IMR-90 (cell line): Measurements from ENCODE around the gene AHI1. TPM values are rescaled to one million over a fixed set of nuclear protein-coding genes. Genes with fewer than 3 reads are reported as not detected.

Experiments
- ATAC-seq: fragments of 200-7000 bp; cut with Tn5 transposase; 2 replicates; pipeline ENCODE4 v1.9.1; 2020; ENCODE audit warnings: low read depth, mild to moderate bottlenecking, moderate library complexity
- BruUV-seq: library from RNA; stranded (reverse); fragments of 400-500 nt; replicated peaks from 2 replicates; lab custom pipeline; 2021; lab: Mats Ljungman, UMichigan
- CTCF ChIA-PET: fragments of 300-600 bp; formaldehyde crosslinking; extraction: SDS; loops from one replicate; lab custom pipeline; 2021; ENCODE audit warnings: antibody characterized with exemption; lab: Yijun Ruan, JAX
- POLR2A ChIA-PET: fragments of 300-600 bp; sonication (Branson Sonifier 250); formaldehyde crosslinking; loops from one replicate; lab custom pipeline; 2022; ENCODE audit warnings: antibody characterized with exemption; ENCODE audit not compliant: unreplicated experiment; lab: Charles Lee
- DNase-seq: peaks from one replicate; pipeline ENCODE4 v3.0.0; 2013
- H2AFZ ChIP-seq: replicated peaks from 2 replicates; pipeline ENCODE3; 2013; ENCODE audit warnings: low read length, mild to moderate bottlenecking; ENCODE audit not compliant: poor library complexity
- H2AK5ac ChIP-seq: 2 replicates; pipeline ENCODE4 v1.6.1; 2013; ENCODE audit warnings: low read depth, low read length, inconsistent platforms
- H2AK9ac ChIP-seq: replicated peaks from 2 replicates; pipeline ENCODE3; 2013; ENCODE audit warnings: mild to moderate bottlenecking, low read depth, low read length, moderate library complexity; ENCODE audit not compliant: poor library complexity
- H2BK120ac ChIP-seq: 2 replicates; pipeline ENCODE4 v1.6.1; 2013; ENCODE audit warnings: low read depth, low read length, inconsistent platforms
- H2BK15ac ChIP-seq: 3 replicates; pipeline ENCODE4 v1.6.1; 2013; ENCODE audit warnings: low read depth, low read length, inconsistent platforms
- H2BK20ac ChIP-seq: 2 replicates; pipeline ENCODE4 v1.6.1; 2013; ENCODE audit warnings: low read depth, mild to moderate bottlenecking, inconsistent platforms, low read length, moderate library complexity
- H2BK5ac ChIP-seq: 2 replicates; pipeline ENCODE4 v1.6.1; 2013; ENCODE audit warnings: mild to moderate bottlenecking, low read depth, low read length, inconsistent platforms; ENCODE audit not compliant: poor library complexity, severe bottlenecking
- H3K14ac ChIP-seq: replicated peaks from 2 replicates; pipeline ENCODE4 v1.6.1; 2013; ENCODE audit warnings: low read depth, low read length, inconsistent platforms
- H3K18ac ChIP-seq: 2 replicates; pipeline ENCODE4 v1.6.1; 2013; ENCODE audit warnings: low read depth, low read length, control low read depth
- H3K23ac ChIP-seq: 2 replicates; pipeline ENCODE4 v1.6.1; 2013; ENCODE audit warnings: low read depth, low read length, inconsistent platforms
- H3K27ac ChIP-seq: 2 replicates; pipeline ENCODE4 v1.5.1; 2013; ENCODE audit warnings: mild to moderate bottlenecking, control low read depth, low read length; ENCODE audit not compliant: insufficient read depth
- H3K27me3 ChIP-seq: 2 replicates; pipeline ENCODE4 v1.6.1; 2013; ENCODE audit warnings: low read length; ENCODE audit not compliant: control insufficient read depth, insufficient read depth
- H3K36me3 ChIP-seq: 2 replicates; pipeline ENCODE4 v1.6.1; 2013; ENCODE audit warnings: low read length, mixed read lengths; ENCODE audit not compliant: control insufficient read depth, insufficient read depth
- H3K4ac ChIP-seq: 2 replicates; pipeline ENCODE4 v1.6.1; 2013; ENCODE audit warnings: low read depth, low read length, inconsistent platforms
- H3K4me1 ChIP-seq: 2 replicates; pipeline ENCODE4 v1.6.1; 2013; ENCODE audit warnings: low read length, mixed read lengths; ENCODE audit not compliant: control insufficient read depth, insufficient read depth
- H3K4me2 ChIP-seq: 2 replicates; pipeline ENCODE4 v1.6.1; 2013; ENCODE audit warnings: low read depth, mild to moderate bottlenecking, control low read depth, low read length, moderate library complexity
- H3K4me3 ChIP-seq: 2 replicates; pipeline ENCODE4 v1.5.1; 2013; ENCODE audit warnings: low read depth, mild to moderate bottlenecking, control low read depth, low read length, moderate library complexity; ENCODE audit not compliant: insufficient read depth
- H3K56ac ChIP-seq: 2 replicates; pipeline ENCODE4 v1.6.1; 2013; ENCODE audit warnings: low read length, inconsistent platforms; ENCODE audit not compliant: insufficient read depth; ENCODE audit errors: extremely low read depth
- H3K79me1 ChIP-seq, 2 experiments: 2 replicates each; pipeline ENCODE4 v1.6.1; 2013; ENCODE audit warnings: low read length in 2 of 2, inconsistent platforms in 1 of 2, low read depth in 1 of 2
- H3K9ac ChIP-seq: 2 replicates; pipeline ENCODE4 v1.6.1; 2013; ENCODE audit warnings: low read depth, low read length, control low read depth
- H3K9me1 ChIP-seq: 2 replicates; pipeline ENCODE4 v1.6.1; 2013; ENCODE audit warnings: low read length, inconsistent platforms; ENCODE audit not compliant: insufficient read depth
- H3K9me3 ChIP-seq: 2 replicates; pipeline ENCODE4 v1.6.1; 2013; ENCODE audit warnings: low read length; ENCODE audit not compliant: control insufficient read depth, insufficient read depth
- H4K20me1 ChIP-seq: 2 replicates; pipeline ENCODE4 v1.6.1; 2013; ENCODE audit warnings: low read length, inconsistent platforms; ENCODE audit not compliant: insufficient read depth
- H4K5ac ChIP-seq: 2 replicates; pipeline ENCODE4 v1.6.1; 2013; ENCODE audit warnings: mild to moderate bottlenecking, low read depth, low read length, control low read depth
- H4K8ac ChIP-seq, 2 experiments: 2 replicates each; pipeline ENCODE4 v1.6.1; 2013; ENCODE audit warnings: low read depth in 2 of 2, low read length in 2 of 2, control low read depth in 1 of 2, inconsistent platforms in 1 of 2
- H4K91ac ChIP-seq: 2 replicates; pipeline ENCODE4 v1.6.1; 2013; ENCODE audit warnings: low read depth, low read length, inconsistent platforms; ENCODE audit not compliant: insufficient read depth
- ELK1 ChIP-seq: fragments of 150-350 bp; IDR thresholded peaks from 2 replicates; pipeline ENCODE4 v1.6.1; 2016; ENCODE audit warnings: low read depth, mild to moderate bottlenecking, low read length, moderate library complexity, borderline replicate concordance
- WGBS, 2 experiments: methylation state at CpG; one replicate each; pipeline versions ENCODE4 v1.1.5 to v1.1.7; 2013; ENCODE audit warnings: missing lambda C conversion rate in 2 of 2; ENCODE audit not compliant: insufficient read length in 1 of 2; ENCODE audit errors: extremely low coverage in 2 of 2; 5-methylcytosine and 5-hydroxymethylcytosine counted together
- dilution Hi-C: fragments of 300-500 bp; cut with HindIII; formaldehyde crosslinking; loops from one replicate; pipeline ENCODE4 v1.14.3; 2018; ENCODE audit warnings: low sequenced_read_pairs; ENCODE audit not compliant: unreplicated experiment
- in situ Hi-C: fragments of 300-500 bp; cut with MboI; formaldehyde crosslinking; loops from 3 replicates; pipeline ENCODE4 v1.14.3; 2019; ENCODE audit warnings: low sequenced_read_pairs, inconsistent platforms, mixed read lengths
- intact Hi-C: fragments of 100-400 bp; cut with micrococcal nuclease; formaldehyde crosslinking; loops from 2 replicates; pipeline ENCODE4 v1.10.0; 2022
- polyA plus RNA-seq, 3 experiments: library from polyadenylated mRNA; depleted of rRNA; stranded (reverse); fragments of >200 nt; gene quantifications; 2 replicates each; pipeline ENCODE4 v1.2.3, GENCODE V29; 2012; ENCODE audit warnings: low replicate concordance in 1 of 3
- total RNA-seq: library from RNA; depleted of rRNA; stranded (reverse); fragments of >200 nt; gene quantifications from 2 replicates; pipeline ENCODE4 v1.2.3, GENCODE V29; 2012

The AHI1 gene
- total and polyA plus RNA-seq, 2 of the 4 experiments (the other 2 are of a cell fraction): 9.5 to 19.4 TPM

- no TSS peak for BruUV-seq
- no peak for TF ChIP-seq ELK1
- Histone ChIP-seq H4K20me1 (no peaks in the 10 kb centered on the region), H3K4me2 (no peak overlapping the region), H3K79me1 (no peaks in the 10 kb centered on the region), H3K27me3 (no peaks in the 10 kb centered on the region), H3K36me3 (no peaks in the 10 kb centered on the region), H3K27ac (no peak overlapping the region), H2AFZ (no peak overlapping the region), H3K14ac (no peak overlapping the region; the same call in 1 of the 2 replicates), H4K8ac (no peak overlapping the region), H3K23ac (no peak overlapping the region), H3K9ac (no peak overlapping the region), H3K9me3 (0 out of 2 replicates have a peak, but pooled peaks cover 2% of the 10 kb centered on the region), H2AK9ac (no peak overlapping the region), H3K4ac (no peak overlapping the region), H3K4me3 (no peak overlapping the region), H3K56ac (no peak overlapping the region), H2BK120ac (no peak overlapping the region), H3K4me1 (no peaks in the 10 kb centered on the region), H2BK15ac (no peak overlapping the region), H4K5ac (no peak overlapping the region), H4K91ac (no peak overlapping the region), H2AK5ac (no peak overlapping the region), H2BK20ac (no peak overlapping the region), H3K18ac (no peak overlapping the region), H3K9me1 (no peaks in the 10 kb centered on the region), H2BK5ac (no peak overlapping the region)
- no peak for ATAC-seq
- CTCF ChIA-PET: no interaction called here
- no CpG with 5 or more reads among the region's 3 CpGs for WGBS, 2 experiments
- no peak for DNase-seq
- intact Hi-C loops (no loop called here), dilution Hi-C loops (no loop called here), in situ Hi-C loops (no loop called here)
- POLR2A ChIA-PET: no interaction called here
Measured at GRCh38 chr6:135514706-135515105, 17.2 kb upstream of the AHI1 start.
